ENCODE data around the gene ZNF423. TPM values are rescaled to one million over a fixed set of nuclear protein-coding genes. Genes with fewer than 3 reads are reported as not detected.

Gene ZNF423
- total RNA-seq, 1 donor from 2014 or later, result 10.6 TPM

- no peak overlapping the region for H3K4me3 Mint-ChIP-seq (ENCODE audit: unreplicated experiment)
- peak overlapping the region; percentile 70 for H2AFZ ChIP-seq (ENCODE audit: low read depth, low read length)
- H3K4me1 Mint-ChIP-seq (ENCODE audit: low read depth, unreplicated experiment), result peaks cover 2% of the 10 kb centered on the region
Measured at GRCh38 chr16:49528060-49528865, 327.6 kb downstream of the ZNF423 start.

DNA sequence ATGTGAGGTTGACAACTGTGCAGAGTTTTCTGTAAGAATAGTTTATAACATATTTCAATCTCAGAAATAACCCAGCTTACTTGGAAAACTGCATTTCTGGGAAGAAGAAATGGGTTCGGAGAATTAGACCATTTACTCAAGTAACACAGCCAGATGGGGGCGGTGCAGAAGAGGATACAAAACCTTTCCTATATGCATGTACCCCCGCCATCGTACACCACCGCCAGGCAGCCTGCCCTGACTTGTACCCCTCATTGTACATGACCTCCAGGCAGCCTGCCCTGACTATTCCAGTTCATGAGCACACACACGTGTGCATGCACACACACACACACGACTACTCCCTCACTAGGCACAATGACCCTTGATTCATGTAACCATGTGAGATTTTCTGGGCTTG lies 328.3 kb downstream of the ZNF423 start:
- Histone ChIP-seq H2AFZ (ENCODE audit: low read depth, low read length) (peak overlapping the region; percentile 70), H3K27me3 (ENCODE audit: insufficient read depth, low read length) (no peaks in the 10 kb centered on the region), H3K9me3 (ENCODE audit: insufficient read depth, low read depth, low read length) (no peaks in the 10 kb centered on the region), H3K4me3 (ENCODE audit: insufficient read depth, low read depth, low read length) (peak overlapping the region; percentile 49), H3K4me1 (ENCODE audit: insufficient read depth, low read length) (no peaks in the 10 kb centered on the region), H4K20me1 (ENCODE audit: insufficient read depth, low read length) (no peaks in the 10 kb centered on the region), H3K36me3 (ENCODE audit: insufficient read depth, low read length) (no peaks in the 10 kb centered on the region), H3K4me2 (ENCODE audit: low read length) (peak overlapping the region; percentile 91), H3K79me2 (ENCODE audit: insufficient read depth, low read length) (no peaks in the 10 kb centered on the region), H3K9ac (ENCODE audit: low read length) (peak overlapping the region; percentile 56), H3K27ac (ENCODE audit: low read depth, low read length) (no peak overlapping the region)
- Mint-ChIP-seq H3K27me3 (ENCODE audit: low read depth, unreplicated experiment) (peaks cover 7% of the 10 kb centered on the region), H3K36me3 (ENCODE audit: low read depth, unreplicated experiment) (peaks cover 4% of the 10 kb centered on the region), H3K4me3 (ENCODE audit: unreplicated experiment) (no peak overlapping the region), H3K27ac (ENCODE audit: unreplicated experiment) (no peak overlapping the region), H3K4me1 (ENCODE audit: low read depth, unreplicated experiment) (peaks cover 2% of the 10 kb centered on the region), H3K9me3 (ENCODE audit: unreplicated experiment) (no peaks in the 10 kb centered on the region)
- FAIRE-seq, result no peak
- TF ChIP-seq, protein P1, sequence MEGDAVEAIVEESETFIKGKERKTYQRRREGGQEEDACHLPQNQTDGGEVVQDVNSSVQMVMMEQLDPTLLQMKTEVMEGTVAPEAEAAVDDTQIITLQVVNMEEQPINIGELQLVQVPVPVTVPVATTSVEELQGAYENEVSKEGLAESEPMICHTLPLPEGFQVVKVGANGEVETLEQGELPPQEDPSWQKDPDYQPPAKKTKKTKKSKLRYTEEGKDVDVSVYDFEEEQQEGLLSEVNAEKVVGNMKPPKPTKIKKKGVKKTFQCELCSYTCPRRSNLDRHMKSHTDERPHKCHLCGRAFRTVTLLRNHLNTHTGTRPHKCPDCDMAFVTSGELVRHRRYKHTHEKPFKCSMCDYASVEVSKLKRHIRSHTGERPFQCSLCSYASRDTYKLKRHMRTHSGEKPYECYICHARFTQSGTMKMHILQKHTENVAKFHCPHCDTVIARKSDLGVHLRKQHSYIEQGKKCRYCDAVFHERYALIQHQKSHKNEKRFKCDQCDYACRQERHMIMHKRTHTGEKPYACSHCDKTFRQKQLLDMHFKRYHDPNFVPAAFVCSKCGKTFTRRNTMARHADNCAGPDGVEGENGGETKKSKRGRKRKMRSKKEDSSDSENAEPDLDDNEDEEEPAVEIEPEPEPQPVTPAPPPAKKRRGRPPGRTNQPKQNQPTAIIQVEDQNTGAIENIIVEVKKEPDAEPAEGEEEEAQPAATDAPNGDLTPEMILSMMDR (IDR thresholded peaks at IDR 0.05; ENCODE audit: insufficient read depth, low read depth, low read length), result no peak
- no peak for TF ChIP-seq EZH2 (IDR thresholded peaks at IDR 0.05; ENCODE audit: insufficient read depth, low read length)
- no peak for DNase-seq (ENCODE audit: low read depth)

More at GRCh38 chr16:49528060-49528865, 327.6 kb downstream of the ZNF423 start:
- Histone ChIP-seq H3K9me3 (ENCODE audit: insufficient read depth, low read depth, low read length) (no peaks in the 10 kb centered on the region), H3K4me2 (ENCODE audit: low read length) (peak overlapping the region; percentile 91), H4K20me1 (ENCODE audit: insufficient read depth, low read length) (no peaks in the 10 kb centered on the region), H3K36me3 (ENCODE audit: insufficient read depth, low read length) (no peaks in the 10 kb centered on the region), H3K27me3 (ENCODE audit: insufficient read depth, low read length) (no peaks in the 10 kb centered on the region), H3K4me1 (ENCODE audit: insufficient read depth, low read length) (no peaks in the 10 kb centered on the region), H3K79me2 (ENCODE audit: insufficient read depth, low read length) (no peaks in the 10 kb centered on the region), H3K9ac (ENCODE audit: low read length) (peak overlapping the region; percentile 56), H3K4me3 (ENCODE audit: insufficient read depth, low read depth, low read length) (peak overlapping the region; percentile 49), H3K27ac (ENCODE audit: low read depth, low read length) (no peak overlapping the region)
- DNase-seq (ENCODE audit: low read depth) (peak; percentile 56), FAIRE-seq (no peak)
- H3K9me3 Mint-ChIP-seq (ENCODE audit: unreplicated experiment), result no peaks in the 10 kb centered on the region
- peaks cover 4% of the 10 kb centered on the region for H3K36me3 Mint-ChIP-seq (ENCODE audit: low read depth, unreplicated experiment)
- H3K27ac Mint-ChIP-seq (ENCODE audit: unreplicated experiment), result no peak overlapping the region
- TF ChIP-seq, protein P1 (IDR thresholded peaks at IDR 0.05; ENCODE audit: insufficient read depth, low read depth, low read length), result no peak
- no peak for TF ChIP-seq EZH2 (IDR thresholded peaks at IDR 0.05; ENCODE audit: insufficient read depth, low read length)
- peaks cover 7% of the 10 kb centered on the region for H3K27me3 Mint-ChIP-seq (ENCODE audit: low read depth, unreplicated experiment)

DNA sequence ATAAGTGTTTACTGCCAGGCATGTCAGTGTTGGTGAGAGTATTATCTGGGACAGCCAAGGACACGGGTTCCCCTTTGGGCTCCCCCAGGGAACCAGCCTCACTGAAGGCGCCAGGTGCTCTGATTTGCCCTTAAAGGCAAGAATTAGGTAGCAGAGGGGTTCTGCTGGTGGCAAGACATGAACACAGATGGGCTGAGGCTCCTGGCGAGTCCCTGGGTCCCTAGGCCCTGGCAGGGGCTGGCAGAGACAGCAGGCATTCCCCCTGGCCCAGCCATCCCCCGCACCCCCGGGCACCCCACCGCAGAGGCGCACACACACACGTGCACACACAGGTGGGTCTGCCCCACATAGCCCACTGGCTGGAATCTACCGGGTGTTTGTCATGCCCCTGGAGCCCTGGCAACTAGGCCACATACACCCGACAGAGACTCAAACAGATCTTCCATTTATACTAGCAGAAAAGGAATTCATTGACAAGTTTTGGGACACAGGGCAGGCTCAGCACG lies 329.0 kb downstream of the ZNF423 start:
- Histone ChIP-seq H3K4me1 (ENCODE audit: insufficient read depth, low read length) (no peaks in the 10 kb centered on the region), H3K9ac (ENCODE audit: low read length) (no peak overlapping the region), H3K27ac (ENCODE audit: low read depth, low read length) (no peak overlapping the region), H3K27me3 (ENCODE audit: insufficient read depth, low read length) (no peaks in the 10 kb centered on the region), H3K9me3 (ENCODE audit: insufficient read depth, low read depth, low read length) (no peaks in the 10 kb centered on the region), H4K20me1 (ENCODE audit: insufficient read depth, low read length) (no peaks in the 10 kb centered on the region), H3K79me2 (ENCODE audit: insufficient read depth, low read length) (no peaks in the 10 kb centered on the region), H3K36me3 (ENCODE audit: insufficient read depth, low read length) (no peaks in the 10 kb centered on the region), H3K4me3 (ENCODE audit: insufficient read depth, low read depth, low read length) (no peak overlapping the region), H3K4me2 (ENCODE audit: low read length) (no peak overlapping the region), H2AFZ (ENCODE audit: low read depth, low read length) (no peak overlapping the region)
- peaks cover 4% of the 10 kb centered on the region for H3K36me3 Mint-ChIP-seq (ENCODE audit: low read depth, unreplicated experiment)
- H3K27me3 Mint-ChIP-seq (ENCODE audit: low read depth, unreplicated experiment), result peaks cover 7% of the 10 kb centered on the region
- peaks cover 1% of the 10 kb centered on the region for H3K4me1 Mint-ChIP-seq (ENCODE audit: low read depth, unreplicated experiment)
- no peak for TF ChIP-seq EZH2 (IDR thresholded peaks at IDR 0.05; ENCODE audit: insufficient read depth, low read length)
- TF ChIP-seq, protein P1 (IDR thresholded peaks at IDR 0.05; ENCODE audit: insufficient read depth, low read depth, low read length), result no peak
- H3K9me3 Mint-ChIP-seq (ENCODE audit: unreplicated experiment), result no peaks in the 10 kb centered on the region
- no peak overlapping the region for H3K4me3 Mint-ChIP-seq (ENCODE audit: unreplicated experiment)
- no peak for DNase-seq (ENCODE audit: low read depth)
- H3K27ac Mint-ChIP-seq (ENCODE audit: unreplicated experiment), result no peak overlapping the region
- FAIRE-seq, result no peak

Measured in astrocyte (in vitro differentiated cells and primary cell).